ENCODE results near the gene TPST2. TPM values are rescaled to one million over a fixed set of nuclear protein-coding genes. Genes with fewer than 3 reads are reported as not detected.

TPST2 gene
- total RNA-seq, 1 donor from 2014 or later: 45.4 TPM

Other genes starting within 250 kb of the TPST2 start
- 0.90 and 2.0 TPM in 2 replicates for gene ASPHD2, start 160.9 kb downstream of the TPST2 start, total RNA-seq
- gene HPS4, start 106.3 kb downstream of the TPST2 start, total RNA-seq: 11.6 and 15.2 TPM in 2 replicates
- 9.2 and 15.4 TPM in 2 replicates for gene SRRD, start 106.3 kb downstream of the TPST2 start, total RNA-seq
- gene TFIP11, start 77.7 kb downstream of the TPST2 start, total RNA-seq: 30.2 and 37.0 TPM in 2 replicates
- gene CRYBB1, start 27.9 kb upstream of the TPST2 start, total RNA-seq: 0.13 and 0.51 TPM in 2 replicates
- gene CRYBA4, start 31.8 kb upstream of the TPST2 start, total RNA-seq: 0.13 TPM in 1 of 2 replicates, not detected in the other
- 0.13 and 0.38 TPM in 2 replicates for gene MIAT, start 67.5 kb upstream of the TPST2 start, total RNA-seq

All from dermis microvascular lymphatic vessel endothelial cell (primary cell).